GM18870 (cell line): ENCODE data around the gene KIAA1217.

Source experiments
- ATAC-seq: cut with Tn5 transposase; IDR thresholded peaks from one replicate; pipeline ENCODE4 v1.9.1; 2021; ENCODE audit warnings: moderate library complexity; ENCODE audit not compliant: unreplicated experiment

The KIAA1217 gene

DNA sequence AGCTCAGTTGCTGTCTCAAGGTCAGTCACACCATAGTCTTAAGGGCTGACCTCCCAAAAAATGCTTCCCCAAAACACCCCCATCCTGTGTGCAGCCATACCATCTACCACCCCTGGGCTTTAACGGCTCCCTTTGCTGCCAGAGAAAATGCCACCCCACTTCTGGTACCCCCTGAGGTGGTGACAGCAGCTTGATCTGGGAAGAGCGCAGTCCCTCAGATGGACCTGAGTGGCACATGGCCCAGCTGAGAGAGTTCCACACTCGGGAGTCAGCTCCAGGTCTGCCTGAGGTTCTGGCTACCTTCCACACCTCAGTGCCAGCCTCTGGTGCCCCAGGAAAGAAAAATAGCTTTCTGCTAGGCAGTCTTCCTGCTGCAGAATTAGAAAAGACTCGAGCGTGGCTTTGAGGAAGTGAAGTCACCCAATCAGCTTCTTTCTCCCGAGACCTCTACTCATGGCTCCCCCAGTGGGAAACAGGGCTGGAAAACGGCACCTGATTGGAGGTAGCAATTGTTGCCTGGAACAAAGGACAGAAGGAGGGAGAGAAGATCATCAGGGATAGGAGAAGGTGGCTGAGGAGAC is 363.0 kb downstream of the KIAA1217 start:
- no peak for ATAC-seq

DNA sequence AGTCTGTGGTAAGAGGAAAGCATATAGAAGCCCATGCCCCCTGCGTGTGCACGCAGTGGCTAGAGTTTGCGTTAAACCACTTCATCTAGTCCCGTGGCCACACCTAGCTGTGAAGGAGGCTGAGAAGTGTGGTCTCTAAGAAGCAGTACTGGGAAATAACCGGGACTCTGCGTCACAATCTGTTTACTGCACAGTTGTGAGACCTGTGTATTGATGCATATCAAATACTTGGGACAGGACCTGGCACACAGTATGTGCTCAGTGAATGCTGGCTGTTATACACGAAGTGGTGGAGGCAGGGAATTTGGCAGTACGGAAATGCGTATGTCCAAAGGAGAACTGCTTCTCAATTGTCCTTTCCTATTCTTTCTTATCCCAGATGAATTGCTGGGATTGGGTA is 365.2 kb downstream of the KIAA1217 start:
- ATAC-seq, result no peak

DNA sequence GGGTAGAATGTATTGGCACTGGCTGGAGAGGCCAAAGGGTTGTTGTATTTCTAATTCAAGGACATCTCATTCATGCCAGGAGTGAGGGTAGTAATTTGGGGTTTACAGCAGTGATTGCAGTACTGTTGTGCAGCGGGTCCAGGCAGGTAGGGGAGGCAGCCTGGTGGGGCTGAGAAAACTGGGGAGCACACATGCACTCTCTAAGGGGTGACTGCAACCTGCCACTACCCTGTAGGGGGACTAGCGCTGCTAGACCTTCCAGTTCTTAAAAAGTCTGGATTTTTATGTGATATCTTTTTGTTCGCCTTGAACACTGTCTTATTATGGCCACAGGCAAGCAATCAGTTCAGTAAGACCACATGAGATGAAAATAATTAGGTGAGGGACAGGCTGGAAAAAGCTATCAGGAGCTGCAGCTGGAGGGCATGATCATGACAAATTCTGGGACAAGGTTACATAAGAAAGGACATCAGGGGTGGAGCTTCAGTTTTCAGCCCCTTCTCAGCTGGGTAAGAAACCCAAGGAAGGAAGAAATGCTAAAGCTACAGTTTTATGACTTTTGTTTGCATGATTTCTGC is 365.7 kb downstream of the KIAA1217 start:
- ATAC-seq, result no peak

GRCh38 chr10:24575481-24576002 is 366.6 kb downstream of the KIAA1217 start:
- no peak for ATAC-seq

DNA sequence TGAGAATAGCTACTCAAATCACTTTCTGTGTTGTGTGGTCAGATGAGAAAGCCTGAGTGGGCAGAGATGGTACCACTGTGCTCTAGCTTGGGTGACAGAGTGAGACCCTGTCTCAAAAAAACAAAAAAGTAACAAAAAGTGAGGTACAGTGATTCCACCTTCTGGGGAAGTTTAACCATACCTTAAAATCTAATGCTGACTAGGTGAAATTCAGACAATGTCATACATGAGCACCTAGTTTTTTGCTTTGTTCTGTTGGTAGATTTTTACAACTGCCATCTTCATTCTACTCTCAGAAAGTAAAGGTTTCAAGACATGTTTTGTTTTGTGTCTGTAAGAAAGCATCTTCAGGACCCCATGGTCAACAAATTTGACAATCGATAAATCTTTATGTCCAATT is 370.5 kb downstream of the KIAA1217 start:
- ATAC-seq, result no peak

DNA sequence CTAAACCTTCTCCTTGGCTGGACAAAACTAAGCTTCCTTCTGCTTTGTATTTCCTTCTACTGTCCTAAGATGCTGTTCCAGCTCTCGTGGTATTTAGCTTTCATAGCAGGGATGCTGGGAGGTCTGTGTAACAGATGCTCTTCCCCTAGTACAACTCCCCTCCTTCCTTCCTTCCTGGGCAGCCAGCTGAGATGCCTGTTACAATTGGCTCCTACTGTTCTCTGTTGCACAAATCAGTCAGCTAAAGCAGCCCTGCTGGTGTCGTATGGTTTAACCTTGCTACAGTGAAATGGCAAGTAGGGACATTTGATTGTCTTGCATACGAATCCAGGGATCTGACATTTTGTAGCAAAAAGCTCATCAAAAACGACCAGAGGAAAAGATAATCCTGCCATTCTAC is 371.0 kb downstream of the KIAA1217 start:
- no peak for ATAC-seq

- no peak for ATAC-seq
Observed at GRCh38 chr10:24589265-24589664, 380.3 kb downstream of the KIAA1217 start.

- no peak for ATAC-seq
Observed at GRCh38 chr10:24590697-24591457, 381.9 kb downstream of the KIAA1217 start.

DNA sequence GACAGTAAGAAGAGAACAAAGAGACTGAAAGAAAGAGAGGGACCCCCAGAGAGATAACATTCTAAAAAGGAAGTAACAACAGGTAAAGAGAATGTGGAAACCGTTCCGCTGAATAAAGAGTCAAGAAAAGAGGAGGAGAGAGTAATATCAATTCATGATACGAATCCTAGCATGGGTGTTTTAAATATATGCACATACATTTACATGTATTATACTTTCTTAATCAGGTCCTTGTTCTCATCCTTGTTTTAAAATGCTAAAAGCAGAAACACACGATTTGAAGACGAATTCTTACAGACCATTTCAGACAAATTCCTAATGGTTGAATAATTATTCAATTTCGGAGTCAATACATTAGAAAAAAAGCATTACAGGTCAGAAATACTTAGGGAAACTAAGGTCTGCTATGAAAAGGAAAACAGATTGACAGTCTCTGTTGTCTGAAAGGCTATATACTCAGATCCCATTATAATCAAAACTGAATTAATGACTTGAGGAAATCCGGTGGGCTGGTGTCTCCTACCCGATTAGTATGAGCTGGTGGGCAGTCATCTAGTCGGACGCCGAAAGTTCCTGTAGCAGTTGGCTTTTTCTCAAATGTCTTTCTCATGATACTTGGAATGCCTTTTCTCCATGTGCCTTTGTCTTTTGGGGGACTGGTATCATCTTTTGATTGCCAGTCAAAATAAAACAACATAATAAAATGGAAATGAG is 387.4 kb downstream of the KIAA1217 start:
- ATAC-seq, result no peak

- no peak for ATAC-seq
Observed at GRCh38 chr10:24597426-24597825, 388.5 kb downstream of the KIAA1217 start.
